K562 (cell line): ENCODE measurements around the gene ABHD1. TPM values are rescaled to one million over a fixed set of nuclear protein-coding genes. Genes with fewer than 3 reads are reported as not detected.

Source experiments
- ATAC-seq: fragments of 200-7000 bp; cut with Tn5 transposase; 3 replicates; pipeline ENCODE4 v1.9.1; 2020; ENCODE audit warnings: moderate library complexity
- BruUV-seq: library from RNA; stranded (reverse); fragments of 400-500 nt; replicated peaks from 2 replicates; lab custom pipeline; 2021; lab: Mats Ljungman, UMichigan
- CTCF ChIA-PET: fragments of 300-600 bp; formaldehyde crosslinking; extraction: SDS; loops from one replicate; lab custom pipeline; 2021; ENCODE audit warnings: low intra/inter-chr PET ratio; lab: Yijun Ruan, JAX
- POLR2A ChIA-PET: fragments of 300-600, 350-650 bp; sonication (Branson Sonifier 250); formaldehyde crosslinking; extraction: SDS; loops from one replicate; lab custom pipeline; 2021; ENCODE audit warnings: antibody characterized with exemption, inconsistent platforms; lab: Yijun Ruan, JAX
- DNase-seq, 4 experiments: peaks; one replicate each; pipeline versions ENCODE4 v3.0.0 to v3.0.0-alpha.2; 2011 to 2018; ENCODE audit warnings: low spot score in 3 of 4, mixed read lengths in 3 of 4; ENCODE audit errors: extremely low read depth in 1 of 4
- FAIRE-seq: peaks from 2 replicates; lab custom pipeline; 2011; peaks lifted over from hg19 to GRCh38; lab: Jason Lieb, UNC
- H2AFZ ChIP-seq: 2 replicates; pipeline ENCODE4 v1.6.0; 2011; ENCODE audit warnings: low read depth, low read length, control low read depth, inconsistent platforms
- H3K27ac ChIP-seq: fragments of 200-600 bp; 3 replicates; pipeline ENCODE4 v1.8.0; 2011; ENCODE audit warnings: low read depth, mild to moderate bottlenecking, control low read depth, inconsistent platforms, low read length, moderate library complexity, mixed read lengths; ENCODE audit errors: extremely low read depth
- H3K27me3 ChIP-seq, 2 experiments: fragments of 300-600 bp in 1 of 2; 2 replicates in 1 of 2; 3 replicates in 1 of 2; pipeline versions ENCODE4 v1.6.0 to v1.8.0; 2011; ENCODE audit warnings: inconsistent platforms in 2 of 2, low read length in 2 of 2, mild to moderate bottlenecking in 1 of 2, mixed read lengths in 1 of 2, moderate library complexity in 1 of 2; ENCODE audit not compliant: control insufficient read depth in 2 of 2, insufficient read depth in 2 of 2
- H3K36me3 ChIP-seq: fragments of 300-600 bp; 3 replicates; pipeline ENCODE4 v1.8.0; 2011; ENCODE audit warnings: mild to moderate bottlenecking, low read length, inconsistent platforms; ENCODE audit not compliant: control insufficient read depth, insufficient read depth
- H3K4me1 ChIP-seq, 2 experiments: fragments of 200-600 bp in 1 of 2; replicated peaks in 1 of 2; 2 replicates in 1 of 2; 3 replicates in 1 of 2; pipeline versions ENCODE4 v1.5.1 to v1.8.0; 2011; ENCODE audit warnings: inconsistent platforms in 2 of 2, low read length in 2 of 2, mild to moderate bottlenecking in 1 of 2, mixed read lengths in 1 of 2, moderate library complexity in 1 of 2; ENCODE audit not compliant: control insufficient read depth in 2 of 2, insufficient read depth in 2 of 2
- H3K4me2 ChIP-seq: 2 replicates; pipeline ENCODE4 v1.6.1; 2011; ENCODE audit warnings: low read length, control low read depth, inconsistent platforms, mixed read lengths; ENCODE audit not compliant: insufficient read depth
- H3K4me3 ChIP-seq: fragments of 200-600 bp; sonication (generic), shearing (Covaris generic); 2 replicates; pipeline ENCODE4 v1.5.1; 2016; ENCODE audit warnings: control low read depth, inconsistent platforms
- H3K79me2 ChIP-seq: fragments of 200-600 bp; 3 replicates; pipeline ENCODE4 v1.8.0; 2011; ENCODE audit warnings: low read length, inconsistent platforms; ENCODE audit not compliant: control insufficient read depth, insufficient read depth
- H3K9ac ChIP-seq, 2 experiments: 2 replicates each; pipeline versions ENCODE4 v1.6.0 to v1.6.1; 2011; ENCODE audit warnings: low read depth in 2 of 2, low read length in 2 of 2, control low read depth in 1 of 2, inconsistent platforms in 1 of 2, mild to moderate bottlenecking in 1 of 2, mixed read lengths in 1 of 2; ENCODE audit not compliant: insufficient read depth in 1 of 2
- H3K9me1 ChIP-seq: one replicate; pipeline ENCODE4 v1.6.0; 2011; ENCODE audit warnings: inconsistent platforms, mild to moderate bottlenecking, low read length, moderate library complexity; ENCODE audit not compliant: control insufficient read depth, insufficient read depth
- H3K9me3 ChIP-seq: replicated peaks from 2 replicates; pipeline ENCODE4 v1.5.1; 2011; ENCODE audit warnings: low read depth, low read length, inconsistent platforms; ENCODE audit not compliant: control insufficient read depth, insufficient read depth
- H4K20me1 ChIP-seq: replicated peaks from 2 replicates; pipeline ENCODE4 v1.6.1; 2011; ENCODE audit warnings: low read length, inconsistent platforms, mixed read lengths; ENCODE audit not compliant: control insufficient read depth, insufficient read depth
- BDP1 ChIP-seq: IDR thresholded peaks from 3 replicates; pipeline ENCODE4 v1.6.1; 2011; ENCODE audit not compliant: insufficient read length, insufficient read depth
- BMI1 ChIP-seq: fragments of 150-350 bp; IDR thresholded peaks from 2 replicates; pipeline ENCODE4 v1.6.1; 2014; ENCODE audit warnings: low read length
- DNMT1 ChIP-seq: fragments of 450-650 bp; IDR thresholded peaks from 2 replicates; pipeline ENCODE4 v1.6.1; 2016; ENCODE audit warnings: antibody characterized with exemption, mild to moderate bottlenecking
- HDAC1 ChIP-seq, 2 experiments: fragments of 450-650 bp; IDR thresholded peaks; 2 replicates each; pipeline ENCODE4 v1.6.1; 2016 to 2017; ENCODE audit warnings: inconsistent platforms in 1 of 2, mild to moderate bottlenecking in 1 of 2, moderate library complexity in 1 of 2
- HMGN3 ChIP-seq: IDR thresholded peaks from 2 replicates; pipeline ENCODE4 v1.6.1; 2011; ENCODE audit warnings: borderline replicate concordance, low read depth, mild to moderate bottlenecking, mixed read lengths, low read length; ENCODE audit not compliant: insufficient read length; ENCODE audit errors: extremely low read depth
- MEIS2 ChIP-seq: fragments of 450-650 bp; IDR thresholded peaks from 2 replicates; pipeline ENCODE4 v1.6.1; 2014; ENCODE audit warnings: mild to moderate bottlenecking; ENCODE audit not compliant: partially characterized antibody
- NRF1 ChIP-seq, 2 experiments: fragments of 450-650 bp; IDR thresholded peaks in 1 of 2; conservative IDR thresholded peaks in 1 of 2; 2 replicates each; pipeline ENCODE4 v1.6.1; 2014; ENCODE audit warnings: mild to moderate bottlenecking in 2 of 2
- SMAD3 ChIP-seq: fragments of 450-650 bp; formaldehyde crosslinking; conservative IDR thresholded peaks from 2 replicates; pipeline ENCODE4 v1.4.0; 2020; ENCODE audit warnings: mild to moderate bottlenecking
- TAF7 ChIP-seq: fragments of 450-650 bp; IDR thresholded peaks from 2 replicates; pipeline ENCODE4 v1.6.1; 2016; ENCODE audit warnings: missing genetic modification characterization, missing compliant biosample characterization
- TEAD1 ChIP-seq, 2 experiments: fragments of 450-650 bp in 1 of 2; sonication (generic) in 1 of 2; formaldehyde crosslinking; IDR thresholded peaks; 2 replicates each; pipeline versions ENCODE4 v1.4.0 to v1.8.0; 2020 to 2022; ENCODE audit warnings: mild to moderate bottlenecking in 2 of 2, missing genetic modification reagents in 1 of 2
- TEAD4 ChIP-seq, 2 experiments: sonication (generic) in 1 of 2; formaldehyde crosslinking in 1 of 2; IDR thresholded peaks; 2 replicates each; pipeline versions ENCODE4 v1.6.1 to v1.8.0; 2012 to 2022; ENCODE audit warnings: borderline replicate concordance in 1 of 2, inconsistent platforms in 1 of 2, low read length in 1 of 2, mild to moderate bottlenecking in 1 of 2, missing genetic modification reagents in 1 of 2
- U2AF1 ChIP-seq: fragments of 200-400 bp; formaldehyde crosslinking; optimal IDR thresholded peaks from 2 replicates; pipeline ENCODE3; 2017; ENCODE audit warnings: mild to moderate bottlenecking, low read depth, low read length, moderate library complexity
- ZBTB7A ChIP-seq: IDR thresholded peaks from 2 replicates; pipeline ENCODE4 v1.6.1; 2011; ENCODE audit warnings: low read depth, mild to moderate bottlenecking, low read length, moderate library complexity, borderline replicate concordance; ENCODE audit not compliant: control insufficient read depth
- ZNF644 ChIP-seq: fragments of 200-800 bp; sonication (Bioruptor generic); IDR thresholded peaks from 2 replicates; pipeline ENCODE4 v1.6.1; 2016; ENCODE audit warnings: low read depth, missing genetic modification characterization, missing compliant biosample characterization
- whole genome bisulfite sequencing: fragments of 100-300 bp; shearing (Covaris generic); methylation state at CpG from one replicate; pipeline ENCODE4 v1.1.6; 2016; ENCODE audit warnings: low coverage, mixed read lengths; ENCODE audit not compliant: insufficient coverage; ENCODE audit errors: missing lambda C conversion rate; 5-methylcytosine and 5-hydroxymethylcytosine counted together
- in situ Hi-C: fragments of 300-500 bp; cut with MboI; formaldehyde crosslinking; loops from 4 replicates; pipeline ENCODE4 v1.15.0; 2018; ENCODE audit warnings: inconsistent platforms, mixed read lengths
- intact Hi-C: fragments of 100-400 bp; cut with micrococcal nuclease; formaldehyde crosslinking; loops from 2 replicates; pipeline ENCODE4 v1.14.2; 2022
- polyA plus RNA-seq, 8 experiments: library from polyadenylated mRNA; depleted of rRNA in 4 of 8; stranded (reverse) in 5 of 8; unstranded in 3 of 8; fragments of >200 nt; fragmentation: Nextera tagmentation in 2 of 8; fragmentation: Illumina TruSeq in 1 of 8; extraction: Ambion mirVana in 2 of 8; extraction: Trizol in 1 of 8; gene quantifications; 2 replicates each; pipeline versions ENCODE4 v1.2.1 to v1.2.3, GENCODE V29; 2011 to 2014; ENCODE audit warnings: inconsistent platforms in 1 of 8, missing spikeins in 1 of 8
- total RNA-seq, 7 experiments: library from RNA; depleted of rRNA in 6 of 7; stranded (reverse); fragments of >200 nt in 6 of 7; fragmentation: Illumina TruSeq in 2 of 7; extraction: Trizol in 2 of 7; gene quantifications; 2 replicates each; pipeline versions ENCODE4 v1.2.1 to v1.2.3, GENCODE V29; 2011 to 2021; ENCODE audit warnings: low replicate concordance in 1 of 7
- TF ChIP-seq, protein P1 (sequence below): fragments of 200-400 bp; formaldehyde crosslinking; IDR thresholded peaks from 2 replicates; pipeline ENCODE4 v1.6.1; 2017; ENCODE audit warnings: mild to moderate bottlenecking, low read depth, low read length, moderate library complexity

Gene ABHD1
- total and polyA plus RNA-seq, 9 of the 15 experiments (the other 6 are each of a cell fraction or from before 2014, with no cell fraction given), result 0.10 to 0.16 (median 0.11) TPM; not detected in 5

DNA sequence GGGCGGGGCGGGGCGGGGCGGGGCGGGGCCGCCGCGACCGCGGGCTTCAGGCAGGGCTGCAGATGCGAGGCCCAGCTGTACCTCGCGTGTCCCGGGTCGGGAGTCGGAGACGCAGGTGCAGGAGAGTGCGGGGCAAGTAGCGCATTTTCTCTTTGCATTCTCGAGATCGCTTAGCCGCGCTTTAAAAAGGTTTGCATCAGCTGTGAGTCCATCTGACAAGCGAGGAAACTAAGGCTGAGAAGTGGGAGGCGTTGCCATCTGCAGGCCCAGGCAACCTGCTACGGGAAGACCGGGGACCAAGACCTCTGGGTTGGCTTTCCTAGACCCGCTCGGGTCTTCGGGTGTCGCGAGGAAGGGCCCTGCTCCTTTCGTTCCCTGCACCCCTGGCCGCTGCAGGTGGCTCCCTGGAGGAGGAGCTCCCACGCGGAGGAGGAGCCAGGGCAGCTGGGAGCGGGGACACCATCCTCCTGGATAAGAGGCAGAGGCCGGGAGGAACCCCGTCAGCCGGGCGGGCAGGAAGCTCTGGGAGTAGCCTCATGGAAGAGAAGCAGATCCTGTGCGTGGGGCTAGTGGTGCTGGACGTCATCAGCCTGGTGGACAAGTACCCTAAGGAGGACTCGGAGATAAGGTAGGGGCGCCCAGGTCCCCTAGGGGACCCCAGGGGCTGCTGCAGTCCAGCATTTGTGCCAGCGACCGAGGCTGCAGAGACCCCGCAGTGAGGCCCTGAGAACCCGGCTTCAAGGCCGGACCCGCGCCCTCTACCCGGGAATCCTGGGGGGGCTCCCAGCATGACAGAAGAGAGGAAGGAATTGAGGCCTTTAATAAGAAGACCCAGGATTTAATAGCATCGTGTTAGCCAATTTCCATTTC, 36.7 kb upstream of the ABHD1 start, which contains the start of gene KHK:
KHK (plus strand) TSS at position 49 of the 870 bp plus-strand sequence; CDS start at position 537, 488 bp downstream.
- Histone ChIP-seq H3K9ac (peak within 1 kb of the TSS; percentile 81 to 95), H4K20me1 (no peaks in the 10 kb centered on the region), H3K27ac (peak within 1 kb of the TSS; percentile 85), H3K79me2 (peaks cover 10% of the 10 kb centered on the region; the same call in 1 of the 3 replicates), H3K4me3 (peak within 1 kb of the TSS; percentile 57), H3K9me1 (no peaks in the 10 kb centered on the region), H2AFZ (peak within 1 kb of the TSS; percentile 93), H3K36me3 (no peaks in the 10 kb centered on the region), H3K4me2 (peak within 1 kb of the TSS; percentile 89), H3K4me1 (peaks cover 48 to 66% of the 10 kb centered on the region in 2 experiments), H3K27me3 (no peaks in the 10 kb centered on the region), H3K9me3 (no peaks in the 10 kb centered on the region)
- WGBS, result 19% methylated on average over 36 of the region's 54 CpGs
- POLR2A ChIA-PET, result interaction anchor here (0.5 to 2.1 kb wide), 10 partner anchors 10 to 293 kb away, joined by 3 to 5 read pairs (median 3); no protein-coding TSS in a partner anchor
- TSS peak; percentile 51 for BruUV-seq
- DNase-seq (peak; percentile 42 to 76 (median 60)), ATAC-seq (peak; percentile 4; the same call in 2 of the 3 replicates), FAIRE-seq (peak; percentile 71)
- intact Hi-C loops (loop anchor here (1.0 kb wide), 1 partner anchor 67 kb away; no protein-coding TSS in a partner anchor), in situ Hi-C loops (loop anchor here (5.0 kb wide), 1 partner anchor 125 kb away; no protein-coding TSS in a partner anchor)
- CTCF ChIA-PET, result interaction anchor here (0.8 to 2.5 kb wide), 6 partner anchors 35 to 217 kb away, joined by 3 to 22 read pairs (median 4); no protein-coding TSS in a partner anchor
- TF ChIP-seq TEAD1 (CRISPR knock-in tag; IDR thresholded peaks at IDR 0.05) (no peak), ZBTB7A (peak; percentile 38; the same call in 1 of the 2 replicates), U2AF1 (no peak), ZNF644 (no peak), DNMT1 (no peak), TAF7 (tag) (no peak), NRF1 (conservative IDR thresholded peaks at IDR 0.05 in 1 of 2, IDR thresholded peaks at IDR 0.05 in 1 of 2) (peak in 1 of 2 experiments; percentile 37; a peak in 1 of 4 replicates), MEIS2 (no peak), HMGN3 (no peak), HDAC1 (IDR thresholded peaks at IDR 0.05) (peak in 1 of 2 experiments; percentile 50; a peak in 2 of 4 replicates), TEAD4 (IDR thresholded peaks at IDR 0.05; ENCODE audit: low read length) (no peak), TEAD4 (CRISPR knock-in tag; IDR thresholded peaks at IDR 0.05; ENCODE audit: borderline replicate concordance) (no peak), SMAD3 (CRISPR knock-in tag) (no peak), BDP1 (no peak), BMI1 (no peak)
- TF ChIP-seq, protein P1, sequence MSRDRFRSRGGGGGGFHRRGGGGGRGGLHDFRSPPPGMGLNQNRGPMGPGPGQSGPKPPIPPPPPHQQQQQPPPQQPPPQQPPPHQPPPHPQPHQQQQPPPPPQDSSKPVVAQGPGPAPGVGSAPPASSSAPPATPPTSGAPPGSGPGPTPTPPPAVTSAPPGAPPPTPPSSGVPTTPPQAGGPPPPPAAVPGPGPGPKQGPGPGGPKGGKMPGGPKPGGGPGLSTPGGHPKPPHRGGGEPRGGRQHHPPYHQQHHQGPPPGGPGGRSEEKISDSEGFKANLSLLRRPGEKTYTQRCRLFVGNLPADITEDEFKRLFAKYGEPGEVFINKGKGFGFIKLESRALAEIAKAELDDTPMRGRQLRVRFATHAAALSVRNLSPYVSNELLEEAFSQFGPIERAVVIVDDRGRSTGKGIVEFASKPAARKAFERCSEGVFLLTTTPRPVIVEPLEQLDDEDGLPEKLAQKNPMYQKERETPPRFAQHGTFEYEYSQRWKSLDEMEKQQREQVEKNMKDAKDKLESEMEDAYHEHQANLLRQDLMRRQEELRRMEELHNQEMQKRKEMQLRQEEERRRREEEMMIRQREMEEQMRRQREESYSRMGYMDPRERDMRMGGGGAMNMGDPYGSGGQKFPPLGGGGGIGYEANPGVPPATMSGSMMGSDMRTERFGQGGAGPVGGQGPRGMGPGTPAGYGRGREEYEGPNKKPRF, result no peak
